Astrocyte (in vitro differentiated cells and primary cell): ENCODE measurements around the gene MYL10. TPM values are rescaled to one million over a fixed set of nuclear protein-coding genes. Genes with fewer than 3 reads are reported as not detected.

Experiments used
- DNase-seq: peaks from one replicate; pipeline ENCODE4 v3.0.0-alpha.2; 2010; ENCODE audit warnings: low read depth
- FAIRE-seq: peaks from 2 replicates; lab custom pipeline; 2011; peaks lifted over from hg19 to GRCh38; lab: Jason Lieb, UNC
- H2AFZ ChIP-seq: 2 replicates; pipeline ENCODE4 v1.6.0; 2012; ENCODE audit warnings: low read depth, low read length, inconsistent platforms
- H3K27ac ChIP-seq: 2 replicates; pipeline ENCODE4 v1.5.1; 2011; ENCODE audit warnings: low read depth, low read length, inconsistent platforms
- H3K27me3 ChIP-seq: 2 replicates; pipeline ENCODE4 v1.6.0; 2011; ENCODE audit warnings: low read length, inconsistent platforms; ENCODE audit not compliant: insufficient read depth
- H3K36me3 ChIP-seq: 2 replicates; pipeline ENCODE4 v1.5.1; 2011; ENCODE audit warnings: low read length, inconsistent platforms; ENCODE audit not compliant: insufficient read depth
- H3K4me1 ChIP-seq: 2 replicates; pipeline ENCODE4 v1.5.1; 2011; ENCODE audit warnings: low read length, inconsistent platforms; ENCODE audit not compliant: insufficient read depth
- H3K4me2 ChIP-seq: 2 replicates; pipeline ENCODE4 v1.6.0; 2012; ENCODE audit warnings: low read length, inconsistent platforms
- H3K4me3 ChIP-seq: 2 replicates; pipeline ENCODE4 v1.5.1; 2011; ENCODE audit warnings: low read depth, mild to moderate bottlenecking, low read length, inconsistent platforms; ENCODE audit not compliant: insufficient read depth
- H3K79me2 ChIP-seq: 2 replicates; pipeline ENCODE4 v1.6.0; 2012; ENCODE audit warnings: mild to moderate bottlenecking, low read length, inconsistent platforms; ENCODE audit not compliant: insufficient read depth
- H3K9ac ChIP-seq: 2 replicates; pipeline ENCODE4 v1.6.0; 2012; ENCODE audit warnings: mild to moderate bottlenecking, low read length, inconsistent platforms
- H3K9me3 ChIP-seq: 2 replicates; pipeline ENCODE4 v1.5.1; 2012; ENCODE audit warnings: low read depth, mild to moderate bottlenecking, low read length, inconsistent platforms; ENCODE audit not compliant: insufficient read depth
- H4K20me1 ChIP-seq: 2 replicates; pipeline ENCODE4 v1.6.0; 2012; ENCODE audit warnings: low read length, inconsistent platforms; ENCODE audit not compliant: insufficient read depth
- H3K27ac Mint-ChIP-seq: one replicate; pipeline ENCODE4 v1.8.0; 2021; ENCODE audit warnings: mild to moderate bottlenecking, mixed read lengths; ENCODE audit not compliant: unreplicated experiment
- H3K27me3 Mint-ChIP-seq: one replicate; pipeline ENCODE4 v1.8.0; 2021; ENCODE audit warnings: low read depth, mixed read lengths; ENCODE audit not compliant: unreplicated experiment
- H3K36me3 Mint-ChIP-seq: one replicate; pipeline ENCODE4 v1.8.0; 2021; ENCODE audit warnings: low read depth, mixed read lengths; ENCODE audit not compliant: unreplicated experiment
- H3K4me1 Mint-ChIP-seq: one replicate; pipeline ENCODE4 v1.8.0; 2021; ENCODE audit warnings: low read depth, mixed read lengths; ENCODE audit not compliant: unreplicated experiment
- H3K4me3 Mint-ChIP-seq: one replicate; pipeline ENCODE4 v1.8.0; 2021; ENCODE audit warnings: mild to moderate bottlenecking, moderate library complexity, mixed read lengths; ENCODE audit not compliant: unreplicated experiment
- H3K9me3 Mint-ChIP-seq: one replicate; pipeline ENCODE4 v1.8.0; 2021; ENCODE audit warnings: mild to moderate bottlenecking, mixed read lengths; ENCODE audit not compliant: unreplicated experiment
- CTCF ChIP-seq: IDR thresholded peaks from 2 replicates; pipeline ENCODE4 v1.5.1; 2011; ENCODE audit warnings: low read depth, mild to moderate bottlenecking, inconsistent platforms, low read length, moderate library complexity; ENCODE audit not compliant: insufficient read depth
- EZH2 ChIP-seq: IDR thresholded peaks from 2 replicates; pipeline ENCODE4 v1.6.1; 2012; ENCODE audit warnings: mild to moderate bottlenecking, low read length, inconsistent platforms; ENCODE audit not compliant: insufficient read depth
- total RNA-seq: library from RNA; stranded (reverse); gene quantifications from 2 replicates; pipeline ENCODE4 v1.2.1, GENCODE V29; 2021

MYL10 gene
- total RNA-seq, 1 donor from 2014 or later = 0.73 TPM

GRCh38 chr7:101659706-101660105, 30.6 kb upstream of the MYL10 start:
- Mint-ChIP-seq H3K4me3 (no peak overlapping the region), H3K4me1 (no peaks in the 10 kb centered on the region), H3K36me3 (no peaks in the 10 kb centered on the region), H3K27me3 (peaks cover 21% of the 10 kb centered on the region), H3K27ac (no peak overlapping the region), H3K9me3 (peaks cover 6% of the 10 kb centered on the region)
- FAIRE-seq (no peak), DNase-seq (peak; percentile 34)
- Histone ChIP-seq H2AFZ (no peak overlapping the region), H3K27ac (no peak overlapping the region), H3K4me2 (no peak overlapping the region), H3K9ac (no peak overlapping the region), H3K27me3 (peaks cover 16% of the 10 kb centered on the region), H3K79me2 (no peaks in the 10 kb centered on the region), H3K9me3 (no peaks in the 10 kb centered on the region), H3K4me1 (no peaks in the 10 kb centered on the region), H3K36me3 (no peaks in the 10 kb centered on the region), H3K4me3 (no peak overlapping the region), H4K20me1 (no peaks in the 10 kb centered on the region)
- no peak for TF ChIP-seq CTCF
- TF ChIP-seq EZH2 = no peak

- Histone ChIP-seq H3K79me2 (no peaks in the 10 kb centered on the region), H3K9me3 (no peaks in the 10 kb centered on the region), H3K27ac (no peak overlapping the region), H3K27me3 (peaks cover 15% of the 10 kb centered on the region), H3K4me2 (no peak overlapping the region), H2AFZ (no peak overlapping the region), H3K9ac (no peak overlapping the region), H3K4me3 (no peak overlapping the region), H3K36me3 (no peaks in the 10 kb centered on the region), H4K20me1 (no peaks in the 10 kb centered on the region), H3K4me1 (no peaks in the 10 kb centered on the region)
- no peaks in the 10 kb centered on the region for H3K9me3 Mint-ChIP-seq
- no peak overlapping the region for H3K4me3 Mint-ChIP-seq
- TF ChIP-seq EZH2 = no peak
- TF ChIP-seq CTCF = no peak
- no peak for FAIRE-seq
- H3K36me3 Mint-ChIP-seq = no peaks in the 10 kb centered on the region
- no peak for DNase-seq
- peaks cover 14% of the 10 kb centered on the region for H3K27me3 Mint-ChIP-seq
- H3K4me1 Mint-ChIP-seq = no peaks in the 10 kb centered on the region
- no peak overlapping the region for H3K27ac Mint-ChIP-seq
These were observed 28.1 kb upstream of the MYL10 start for GRCh38 chr7:101657171-101657570.

GRCh38 chr7:101651112-101651511, 22.0 kb upstream of the MYL10 start:
- Histone ChIP-seq H3K4me3 (no peak overlapping the region), H3K4me1 (no peaks in the 10 kb centered on the region), H3K79me2 (no peaks in the 10 kb centered on the region), H3K9ac (no peak overlapping the region), H3K27me3 (no peaks in the 10 kb centered on the region), H2AFZ (no peak overlapping the region), H4K20me1 (no peaks in the 10 kb centered on the region), H3K4me2 (peak overlapping the region; percentile 20), H3K9me3 (no peaks in the 10 kb centered on the region), H3K36me3 (no peaks in the 10 kb centered on the region), H3K27ac (no peak overlapping the region)
- H3K4me3 Mint-ChIP-seq = no peak overlapping the region
- no peaks in the 10 kb centered on the region for H3K9me3 Mint-ChIP-seq
- no peak for DNase-seq
- no peak overlapping the region for H3K27ac Mint-ChIP-seq
- no peaks in the 10 kb centered on the region for H3K36me3 Mint-ChIP-seq
- peaks cover 29% of the 10 kb centered on the region for H3K27me3 Mint-ChIP-seq
- TF ChIP-seq CTCF (no peak), EZH2 (no peak)
- FAIRE-seq = no peak
- H3K4me1 Mint-ChIP-seq = no peaks in the 10 kb centered on the region
